Thyroid gland (tissue), 4 donors: Measurements from ENCODE around the gene MCMBP. TPM values are rescaled to one million over a fixed set of nuclear protein-coding genes. Genes with fewer than 3 reads are reported as not detected.
A peak's percentile ranks its signal among the peaks of the same experiment; 100 is the strongest.

ENCODE experiments used
- DNase-seq, 2 donors: peaks; one replicate each; pipeline ENCODE4 v3.0.0-alpha.2; 2019
- H3K27ac ChIP-seq, 3 donors: fragments of 200-600 bp; sonication (generic); 1 replicate in 2 of 3; 2 replicates in 1 of 3; pipeline ENCODE4 v1.5.1; 2016 to 2019; ENCODE audit warnings: mild to moderate bottlenecking in 1 of 3, moderate library complexity in 1 of 3
- H3K27me3 ChIP-seq: fragments of 200-600 bp; sonication (generic); one replicate; pipeline ENCODE4 v1.5.1; 2019
- H3K36me3 ChIP-seq, 2 donors: fragments of 200-600 bp; sonication (generic); one replicate each; pipeline ENCODE4 v1.5.1; 2016 to 2019
- H3K4me1 ChIP-seq, 2 donors: fragments of 200-600 bp; sonication (generic); one replicate each; pipeline ENCODE4 v1.5.1; 2017 to 2019
- H3K4me3 ChIP-seq, 3 donors: fragments of 200-600 bp; sonication (generic); replicated peaks in 1 of 3; 1 replicate in 2 of 3; 2 replicates in 1 of 3; pipeline ENCODE4 v1.5.1; 2016; ENCODE audit warnings: mild to moderate bottlenecking in 1 of 3
- H3K9me3 ChIP-seq: fragments of 200-600 bp; sonication (generic); one replicate; pipeline ENCODE4 v1.5.1; 2017
- POLR2A ChIP-seq, 2 donors: fragments of 450-650 bp; IDR thresholded peaks; one replicate each; pipeline ENCODE4 v1.6.1; 2017; ENCODE audit warnings: antibody characterized with exemption in 2 of 2, mild to moderate bottlenecking in 2 of 2, moderate library complexity in 1 of 2
- WGBS, 2 donors: methylation state at CpG; one replicate each; pipeline ENCODE4 v1.1.5; 2017; 5-methylcytosine and 5-hydroxymethylcytosine counted together
- intact Hi-C: fragments of 100-400 bp; cut with DNase I; formaldehyde crosslinking; loops from one replicate; pipeline ENCODE4 v1.15.1; 2023
- total RNA-seq, 4 donors: library from RNA; depleted of rRNA; stranded (reverse); fragments of >200 nt; gene quantifications; one replicate each; pipeline ENCODE4 v1.2.3, GENCODE V29; 2016
- TF ChIP-seq, protein P1 (sequence below), 6 experiments: fragments of 200-600 bp in 3 of 6; fragments of 450-650 bp in 3 of 6; sonication (generic) in 3 of 6; IDR thresholded peaks; one replicate each; pipeline ENCODE4 v1.5.1; 2016 to 2019; ENCODE audit warnings: antibody characterized with exemption in 6 of 6, mild to moderate bottlenecking in 2 of 6, inconsistent platforms in 1 of 6, moderate library complexity in 1 of 6

Gene MCMBP
- total RNA-seq, 4 donors from 2014 or later = 44.3 to 79.1 (median 59.0) TPM

DNA sequence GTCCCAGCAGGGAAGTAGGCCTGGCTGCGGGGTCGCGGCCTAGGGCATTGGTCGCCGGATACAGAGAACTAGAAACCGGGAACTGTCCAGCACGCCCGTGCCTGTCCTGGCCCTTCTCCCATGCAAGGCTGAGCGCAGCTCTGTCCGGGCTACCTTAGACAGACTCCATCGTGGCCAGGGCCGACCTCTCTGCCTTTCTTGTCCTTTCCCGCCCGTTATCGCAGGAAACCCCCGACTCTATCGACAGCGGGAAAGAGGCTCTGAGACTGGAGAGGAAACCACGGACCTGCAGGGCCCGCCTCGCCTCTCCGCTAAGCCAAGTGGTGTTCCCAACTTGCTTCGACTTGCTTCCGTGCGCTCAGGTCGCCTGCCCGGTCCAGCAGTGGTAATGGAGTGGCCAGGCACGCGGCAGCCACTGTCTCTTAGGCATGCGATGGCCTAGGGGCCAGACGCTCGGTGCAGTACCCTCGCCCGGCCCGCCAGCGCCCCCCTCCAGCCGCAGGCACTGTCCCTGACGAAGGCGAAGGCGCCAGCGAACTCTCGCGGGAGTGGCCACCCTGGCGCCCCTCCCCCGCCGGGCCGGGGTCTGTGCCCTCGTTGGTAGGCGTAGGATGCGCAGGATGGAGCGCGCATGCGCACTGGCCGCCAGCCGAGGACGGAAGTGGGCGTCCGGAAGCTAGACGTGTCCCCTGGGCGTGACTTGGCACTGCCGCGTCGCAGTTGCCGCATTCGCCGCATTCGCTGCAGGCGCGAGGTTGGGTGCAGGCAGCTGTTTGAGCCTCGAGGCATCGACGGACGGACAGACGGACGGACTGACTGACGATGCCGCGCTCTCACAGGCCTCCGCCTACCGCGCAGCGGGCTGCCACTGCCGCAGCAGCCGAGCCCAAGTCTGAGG lies 54.4 kb downstream of the MCMBP start:
- 80 to 83% methylated on average over 54 to 75 of the region's 84 CpGs for WGBS, 2 donors
- intact Hi-C loops = loop anchor here (10.0 kb wide), 1 partner anchor 63 kb away; no protein-coding TSS in a partner anchor
- Histone ChIP-seq H3K9me3 (no peaks in the 10 kb centered on the region), H3K4me3 (peak overlapping the region in 1 of 3 donors; percentile 21), H3K4me1 (no peaks in the 10 kb centered on the region), H3K36me3 (no peaks in the 10 kb centered on the region), H3K27me3 (no peaks in the 10 kb centered on the region), H3K27ac (no peak overlapping the region)
- DNase-seq = peak; percentile 71
- TF ChIP-seq POLR2A (IDR thresholded peaks at IDR 0.05) = peak in 1 of 2 donors; percentile 35
- TF ChIP-seq, protein P1, sequence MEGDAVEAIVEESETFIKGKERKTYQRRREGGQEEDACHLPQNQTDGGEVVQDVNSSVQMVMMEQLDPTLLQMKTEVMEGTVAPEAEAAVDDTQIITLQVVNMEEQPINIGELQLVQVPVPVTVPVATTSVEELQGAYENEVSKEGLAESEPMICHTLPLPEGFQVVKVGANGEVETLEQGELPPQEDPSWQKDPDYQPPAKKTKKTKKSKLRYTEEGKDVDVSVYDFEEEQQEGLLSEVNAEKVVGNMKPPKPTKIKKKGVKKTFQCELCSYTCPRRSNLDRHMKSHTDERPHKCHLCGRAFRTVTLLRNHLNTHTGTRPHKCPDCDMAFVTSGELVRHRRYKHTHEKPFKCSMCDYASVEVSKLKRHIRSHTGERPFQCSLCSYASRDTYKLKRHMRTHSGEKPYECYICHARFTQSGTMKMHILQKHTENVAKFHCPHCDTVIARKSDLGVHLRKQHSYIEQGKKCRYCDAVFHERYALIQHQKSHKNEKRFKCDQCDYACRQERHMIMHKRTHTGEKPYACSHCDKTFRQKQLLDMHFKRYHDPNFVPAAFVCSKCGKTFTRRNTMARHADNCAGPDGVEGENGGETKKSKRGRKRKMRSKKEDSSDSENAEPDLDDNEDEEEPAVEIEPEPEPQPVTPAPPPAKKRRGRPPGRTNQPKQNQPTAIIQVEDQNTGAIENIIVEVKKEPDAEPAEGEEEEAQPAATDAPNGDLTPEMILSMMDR (IDR thresholded peaks at IDR 0.05) = peak in 1 of 6 experiments; percentile 9

DNA sequence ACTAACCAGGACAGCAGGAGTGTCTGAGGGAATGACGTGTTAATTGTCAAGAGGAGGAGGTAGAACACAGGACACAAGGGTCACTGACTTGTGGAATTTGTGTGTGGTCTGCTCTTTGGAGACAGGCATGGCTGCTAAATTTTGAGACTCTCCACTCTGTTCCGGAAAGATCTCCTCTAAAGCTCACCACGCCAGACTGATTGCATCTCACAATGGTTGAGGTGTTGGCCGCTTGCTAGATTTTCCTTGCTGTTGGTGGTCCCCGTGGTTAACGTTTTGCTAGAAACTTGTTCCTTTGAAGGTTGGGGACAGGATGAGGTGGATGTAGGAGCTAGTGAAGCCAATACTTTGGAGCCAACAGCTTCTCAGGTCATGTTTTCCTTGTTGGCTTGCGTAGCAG lies 57.0 kb downstream of the MCMBP start:
- no peak for TF ChIP-seq POLR2A (IDR thresholded peaks at IDR 0.05)
- TF ChIP-seq, protein P1 (IDR thresholded peaks at IDR 0.05) = no peak
- Histone ChIP-seq H3K27me3 (no peaks in the 10 kb centered on the region), H3K9me3 (no peaks in the 10 kb centered on the region), H3K4me1 (no peaks in the 10 kb centered on the region), H3K27ac (no peak overlapping the region), H3K36me3 (no peaks in the 10 kb centered on the region), H3K4me3 (no peak overlapping the region)
- WGBS, 2 donors = 93 to 94% methylated on average over 7 of the region's 7 CpGs
- intact Hi-C loops = loop anchor here (10.0 kb wide), 1 partner anchor 61 kb away; no protein-coding TSS in a partner anchor
- no peak for DNase-seq

DNA sequence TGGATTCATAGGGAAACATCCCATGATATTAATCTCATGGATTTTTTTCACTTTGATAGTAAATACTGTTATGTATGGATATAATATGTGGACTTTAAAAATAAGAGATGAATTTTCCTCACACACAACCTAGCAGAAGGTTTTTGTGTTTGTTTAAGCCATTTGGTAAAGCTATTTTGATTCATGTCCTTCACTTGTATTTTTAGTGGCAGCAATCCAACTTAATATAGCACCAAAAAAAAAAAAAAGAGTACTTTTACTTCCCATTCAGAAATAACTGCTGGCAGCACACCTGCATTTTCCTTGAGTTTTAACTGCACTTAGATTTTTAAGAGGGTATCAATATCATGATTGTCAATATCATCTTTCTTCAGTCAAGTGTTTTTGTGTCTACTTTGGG lies 60.0 kb downstream of the MCMBP start:
- intact Hi-C loops = loop anchor here (10.0 kb wide), 1 partner anchor 58 kb away; no protein-coding TSS in a partner anchor
- Histone ChIP-seq H3K27ac (no peak overlapping the region), H3K36me3 (no peaks in the 10 kb centered on the region), H3K4me3 (no peak overlapping the region), H3K27me3 (no peaks in the 10 kb centered on the region), H3K4me1 (no peaks in the 10 kb centered on the region), H3K9me3 (no peaks in the 10 kb centered on the region)
- no peak for TF ChIP-seq POLR2A (IDR thresholded peaks at IDR 0.05)
- TF ChIP-seq, protein P1 (IDR thresholded peaks at IDR 0.05) = no peak
- DNase-seq = no peak

DNA sequence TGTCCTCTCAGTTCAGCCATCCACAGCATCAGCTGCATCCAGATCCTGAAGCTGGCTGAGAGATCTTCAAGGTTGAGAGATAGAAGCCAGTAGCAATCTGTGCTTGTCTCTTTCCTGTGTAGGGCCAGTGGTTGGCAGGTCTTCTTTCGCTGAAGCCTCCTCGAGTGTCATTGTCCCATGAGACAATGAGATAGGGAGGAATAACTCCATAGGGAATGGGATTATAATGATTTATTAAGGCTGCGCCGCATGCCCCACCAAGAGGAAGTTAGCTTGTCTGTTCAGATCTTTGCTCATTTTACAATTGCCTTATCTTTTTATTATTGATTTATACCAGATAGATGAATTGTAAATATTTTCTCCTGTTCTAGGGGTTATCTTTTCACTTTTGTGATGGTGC lies 61.5 kb downstream of the MCMBP start:
- 81 to 96% methylated on average over 4 of the region's 4 CpGs for WGBS, 2 donors
- no peaks in the 10 kb centered on the region for H3K27me3 ChIP-seq
- no peaks in the 10 kb centered on the region for H3K4me1 ChIP-seq
- H3K27ac ChIP-seq = no peak overlapping the region
- no peak for DNase-seq
- intact Hi-C loops = loop anchor here (10.0 kb wide), 1 partner anchor 56 kb away; no protein-coding TSS in a partner anchor
- TF ChIP-seq, protein P1 (IDR thresholded peaks at IDR 0.05) = no peak
- no peak for TF ChIP-seq POLR2A (IDR thresholded peaks at IDR 0.05)
- H3K36me3 ChIP-seq = no peaks in the 10 kb centered on the region
- H3K9me3 ChIP-seq = no peaks in the 10 kb centered on the region
- H3K4me3 ChIP-seq = no peak overlapping the region
